HG02759 (cell line): Measurements from ENCODE around the gene PAOX.

Source experiments
- ATAC-seq: cut with Tn5 transposase; IDR thresholded peaks from one replicate; pipeline ENCODE4 v1.9.1; 2021; ENCODE audit warnings: mild to moderate bottlenecking, moderate library complexity; ENCODE audit not compliant: unreplicated experiment

PAOX gene

GRCh38 chr10:133379152-133379800, at the start of gene PAOX:
PAOX (plus strand) TSS chr10:133379262; CDS start chr10:133379317, 55 bp downstream.
- ATAC-seq = peak; percentile 58

DNA sequence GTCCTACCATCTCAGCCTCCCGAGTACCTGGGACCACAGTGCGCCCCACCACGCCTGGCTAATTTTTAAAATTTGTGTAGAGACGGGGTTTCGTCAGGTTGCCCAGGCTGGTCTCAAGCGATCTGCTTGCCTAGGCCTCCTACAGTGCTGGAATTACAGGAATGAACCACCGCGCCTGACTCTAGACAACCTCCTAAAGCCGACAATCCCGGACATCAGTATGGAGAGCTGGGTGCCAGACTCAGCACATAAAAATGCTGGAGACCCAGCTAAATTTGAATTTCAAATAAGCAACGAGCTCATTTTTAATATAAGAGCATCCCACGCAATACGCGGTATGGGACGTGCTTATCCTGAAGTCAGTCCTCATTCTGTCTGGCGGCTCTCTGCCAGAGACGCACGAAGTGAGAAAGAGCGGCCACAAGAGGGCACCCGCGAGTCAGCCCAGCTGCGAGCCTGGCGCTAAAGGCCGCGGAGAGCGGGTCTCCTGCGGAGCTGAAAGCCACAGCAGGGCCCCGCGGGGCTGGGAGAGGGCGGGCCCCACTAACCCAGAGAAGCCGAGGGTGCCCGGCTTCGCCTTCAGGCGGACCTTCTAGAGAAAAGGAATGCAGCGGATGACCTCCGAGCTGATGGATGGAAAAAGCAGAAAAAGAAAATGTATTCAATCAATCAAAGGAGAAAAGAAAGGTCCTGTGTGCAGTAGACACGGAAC, 49.4 kb upstream of the PAOX start:
- ATAC-seq = peak; percentile 91

- ATAC-seq = no peak
These were observed 45.9 kb upstream of the PAOX start for GRCh38 chr10:133332936-133333699.

- ATAC-seq = no peak
These were observed 44.4 kb upstream of the PAOX start for GRCh38 chr10:133334503-133335245.

DNA sequence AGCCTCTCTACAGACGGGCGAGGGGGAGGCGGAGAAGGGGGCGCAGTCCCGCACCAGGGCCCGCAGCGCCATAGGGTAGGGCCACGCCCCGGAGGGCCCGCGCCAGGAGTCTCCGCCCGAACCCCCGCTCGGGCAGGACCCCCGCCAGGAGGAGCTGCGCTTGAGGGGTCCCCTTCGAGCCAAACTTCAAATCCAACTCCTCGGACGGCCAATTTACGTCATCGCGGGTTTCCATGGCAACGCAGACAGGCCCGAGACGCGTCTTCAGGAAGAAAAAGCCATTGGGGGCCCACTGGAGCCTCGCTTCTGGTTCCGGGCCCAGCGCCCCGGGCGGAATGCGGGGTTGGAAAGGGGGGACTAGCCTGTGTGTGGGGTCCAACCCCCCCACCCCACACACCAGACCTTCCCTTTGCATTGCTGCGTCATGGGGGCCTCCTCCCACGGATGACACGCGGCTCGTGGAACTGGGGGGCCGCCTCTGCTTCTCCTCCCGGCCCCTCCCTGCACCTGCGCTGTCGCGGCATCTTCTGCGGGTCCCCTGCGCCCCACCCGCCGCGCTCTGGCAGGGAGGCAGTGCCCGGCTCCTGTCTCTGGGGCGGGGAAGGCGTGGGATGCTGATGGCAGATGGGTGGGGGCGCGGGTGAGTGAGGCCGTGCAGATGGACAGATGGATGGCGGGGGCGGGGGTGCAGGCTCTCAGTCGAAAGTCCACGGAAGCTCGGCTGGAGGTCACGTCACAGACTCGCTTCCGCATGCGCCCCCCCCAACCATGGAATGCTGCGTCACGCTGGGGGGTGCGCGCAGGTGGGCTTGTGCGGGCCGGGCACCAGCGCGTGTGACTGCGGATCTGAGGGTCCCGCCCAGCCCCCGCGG, 43.6 kb upstream of the PAOX start:
- ATAC-seq = no peak

DNA sequence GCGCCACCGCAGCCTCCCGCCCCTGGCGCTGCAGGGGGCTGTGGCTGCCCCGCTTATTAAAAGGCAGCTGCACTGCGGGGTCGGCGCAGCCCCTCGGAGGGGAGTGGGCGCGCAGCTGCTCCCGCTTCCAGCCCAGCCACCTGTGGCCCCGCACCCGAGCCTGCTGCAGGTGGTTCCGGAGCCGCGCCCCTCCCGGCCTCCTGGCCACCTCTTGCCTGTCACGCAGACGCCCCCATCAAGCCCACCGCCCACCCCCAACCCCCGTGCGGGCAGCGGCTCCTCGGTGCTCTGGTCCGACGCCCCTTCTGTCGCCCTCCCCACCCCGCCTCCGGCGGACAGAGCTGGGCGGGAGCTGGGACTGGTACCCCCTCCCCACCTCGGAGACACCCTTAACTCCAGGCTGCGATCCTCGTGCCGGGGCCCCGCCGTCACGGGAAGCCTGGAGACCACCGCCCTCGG, 42.9 kb upstream of the PAOX start:
- ATAC-seq = no peak

DNA sequence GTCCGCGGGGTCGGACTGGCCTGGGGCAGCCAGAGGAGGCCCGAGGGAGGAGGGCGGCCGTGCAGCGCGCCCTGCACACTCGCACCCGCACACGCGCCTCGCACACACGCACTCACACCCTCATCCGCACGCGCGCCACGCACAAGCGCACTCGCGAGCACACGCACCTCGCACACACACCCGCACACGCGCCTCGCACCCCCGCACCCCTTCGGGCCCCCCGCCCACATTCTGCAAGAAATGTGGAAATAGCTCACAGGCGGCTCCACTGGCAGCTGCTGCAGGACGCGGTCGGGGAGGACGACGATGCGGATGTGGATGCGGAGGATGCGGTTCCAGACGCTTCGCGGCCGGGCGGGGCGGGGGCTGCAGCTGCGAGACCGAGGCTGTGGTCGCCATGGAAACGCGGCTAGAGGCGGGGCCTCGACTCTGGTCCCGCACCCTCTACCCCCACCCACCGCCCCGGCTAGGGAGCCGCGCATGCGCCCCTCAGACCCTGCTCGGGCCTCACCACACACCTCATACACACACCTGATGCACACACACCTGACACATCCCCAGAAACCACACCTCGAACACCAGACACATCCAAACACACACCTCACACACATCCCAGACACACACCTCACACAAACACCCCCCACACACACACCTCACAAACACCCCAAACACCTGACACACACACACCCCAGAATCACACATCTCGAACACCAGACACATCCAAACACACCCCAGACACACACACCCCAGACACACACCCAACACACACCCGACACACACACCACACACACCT, 42.3 kb upstream of the PAOX start, which contains the start of gene CALY:
TSS of gene CALY (minus strand) at position 320 of the 793 bp plus-strand sequence. CDS start 7,907 bp downstream, outside the sequence.
- no peak for ATAC-seq

GRCh38 chr10:133337370-133337725, 41.7 kb upstream of the PAOX start:
- no peak for ATAC-seq

DNA sequence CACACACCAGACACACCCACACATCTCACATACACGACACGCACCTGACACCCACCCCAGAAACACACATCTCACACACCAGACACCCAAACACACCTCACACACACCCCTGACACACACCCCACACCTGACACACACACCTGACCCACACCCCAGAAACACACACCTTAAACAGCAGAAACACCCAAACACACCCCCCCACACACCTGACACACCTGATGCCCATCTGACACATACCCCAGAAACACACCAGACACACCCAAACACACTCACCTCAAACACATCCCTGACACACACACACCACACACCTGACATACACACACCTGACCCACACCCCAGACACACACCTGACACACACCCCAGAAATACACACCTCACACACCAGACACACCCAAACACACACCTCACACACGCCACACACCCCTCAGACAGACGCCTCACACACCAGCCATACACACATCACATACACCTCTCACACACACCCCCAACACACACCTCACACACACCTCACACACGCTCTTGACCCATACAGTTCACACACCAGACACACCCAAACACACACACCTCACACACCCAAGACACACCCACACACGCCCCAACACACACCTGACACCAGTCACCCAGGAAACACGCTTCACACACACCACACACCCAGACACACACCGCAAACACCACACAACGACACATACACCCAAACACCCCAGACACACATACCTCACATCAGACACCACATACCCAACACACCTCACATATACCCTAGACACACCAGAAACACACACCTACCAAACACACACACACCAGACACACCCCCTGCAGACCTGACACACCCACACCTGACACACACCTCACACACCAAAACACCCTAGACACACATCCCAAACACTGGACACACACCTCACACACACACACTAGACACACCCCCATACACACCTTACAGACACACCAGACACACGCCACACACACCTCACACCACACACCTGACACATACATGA, 40.7 kb upstream of the PAOX start:
- ATAC-seq = no peak

GRCh38 chr10:133339708-133340380, 39.2 kb upstream of the PAOX start:
- ATAC-seq = no peak

GRCh38 chr10:133341983-133342382, 37.1 kb upstream of the PAOX start:
- ATAC-seq = no peak

GRCh38 chr10:133342942-133343341, 36.1 kb upstream of the PAOX start:
- ATAC-seq = no peak

DNA sequence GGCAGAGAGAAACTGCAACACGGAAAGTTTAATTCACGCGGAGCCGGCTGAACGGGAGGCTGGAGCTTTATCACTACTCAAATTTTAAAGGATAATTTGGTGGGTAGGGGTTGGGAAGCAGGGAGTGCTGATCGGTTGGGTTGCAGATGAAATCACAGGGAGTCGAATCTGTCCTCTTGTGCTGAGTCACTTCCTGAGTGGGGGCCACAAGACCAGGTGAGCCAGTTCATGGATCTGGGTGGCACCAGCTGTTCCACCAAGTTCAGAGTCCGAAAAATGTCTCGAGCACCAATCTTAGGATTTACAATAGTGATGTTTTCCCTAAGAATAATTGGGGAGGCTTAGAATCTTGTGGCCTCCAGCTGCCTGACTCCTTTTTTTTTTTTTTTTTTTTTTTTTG, 35.5 kb upstream of the PAOX start:
- ATAC-seq = no peak

GRCh38 chr10:133344236-133344635, 34.8 kb upstream of the PAOX start:
- ATAC-seq = no peak

DNA sequence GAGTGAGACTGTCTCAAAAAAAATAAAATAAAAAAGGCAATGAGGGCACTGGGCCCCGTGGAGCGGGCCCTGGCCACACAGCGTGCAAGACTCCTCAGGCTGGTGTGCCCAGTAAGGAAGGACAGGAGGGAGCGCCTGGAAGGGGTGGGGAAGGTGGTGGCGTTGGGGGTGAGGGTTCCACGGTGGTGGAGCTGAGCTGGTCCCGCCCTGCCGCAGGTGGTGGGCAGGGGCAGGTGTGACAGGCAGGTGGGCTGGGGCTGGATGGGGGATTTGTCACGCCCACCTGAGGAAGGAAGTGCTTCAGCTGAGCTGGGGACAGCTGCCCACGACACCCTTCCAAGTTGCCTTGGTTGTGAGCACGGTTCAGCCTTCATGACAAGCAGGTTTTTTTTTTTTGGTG, 32.6 kb upstream of the PAOX start:
- ATAC-seq = no peak

DNA sequence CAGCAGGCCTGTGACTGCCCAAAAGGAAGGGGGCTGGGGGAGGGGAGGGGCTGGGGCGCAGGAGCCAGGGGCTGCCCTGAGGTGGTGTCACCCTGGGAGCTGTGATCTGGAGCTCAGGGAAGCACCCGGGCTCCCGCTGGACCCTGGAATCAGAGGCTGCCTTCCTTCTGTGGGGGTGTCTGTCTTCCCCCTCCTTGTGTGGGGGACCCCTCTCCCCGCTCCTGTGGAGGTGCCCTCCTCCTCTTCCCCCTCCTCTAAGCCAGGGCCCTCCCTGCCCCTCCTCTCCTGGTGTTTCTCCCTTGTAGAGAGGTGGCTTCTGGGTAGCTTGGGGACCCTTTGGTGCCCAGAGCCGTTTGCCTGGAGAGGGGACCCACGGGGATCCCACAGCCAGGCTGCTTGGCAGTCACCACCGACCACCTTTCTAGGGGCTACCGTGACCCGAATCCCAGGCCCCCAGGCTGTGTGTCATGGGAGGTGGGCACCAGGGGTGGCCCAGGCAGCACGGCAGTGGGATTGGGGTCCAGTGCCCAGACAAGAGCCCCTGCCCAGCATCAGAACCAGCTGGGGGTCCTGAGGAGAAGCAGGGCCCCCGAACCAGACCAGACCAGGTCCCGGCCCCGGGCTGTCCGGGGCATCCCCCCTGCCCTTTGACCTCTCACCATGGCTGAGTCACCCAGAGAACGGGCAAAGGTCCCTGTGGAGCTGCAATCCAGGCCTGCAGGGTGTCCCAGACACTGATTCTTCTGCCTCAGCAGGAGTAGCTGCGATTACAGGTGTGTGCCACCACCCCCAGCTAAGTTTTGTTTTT, 31.1 kb upstream of the PAOX start:
- no peak for ATAC-seq

GRCh38 chr10:133349160-133349568, 29.9 kb upstream of the PAOX start:
- no peak for ATAC-seq
